Measurements from ENCODE around the gene WWOX. TPM values are rescaled to one million over a fixed set of nuclear protein-coding genes. Genes with fewer than 3 reads are reported as not detected.

WWOX gene
- polyA plus RNA-seq, 1 donor (not counting 4 experiments of a cell fraction or from before 2014, with no cell fraction given) = 5.1 TPM

DNA sequence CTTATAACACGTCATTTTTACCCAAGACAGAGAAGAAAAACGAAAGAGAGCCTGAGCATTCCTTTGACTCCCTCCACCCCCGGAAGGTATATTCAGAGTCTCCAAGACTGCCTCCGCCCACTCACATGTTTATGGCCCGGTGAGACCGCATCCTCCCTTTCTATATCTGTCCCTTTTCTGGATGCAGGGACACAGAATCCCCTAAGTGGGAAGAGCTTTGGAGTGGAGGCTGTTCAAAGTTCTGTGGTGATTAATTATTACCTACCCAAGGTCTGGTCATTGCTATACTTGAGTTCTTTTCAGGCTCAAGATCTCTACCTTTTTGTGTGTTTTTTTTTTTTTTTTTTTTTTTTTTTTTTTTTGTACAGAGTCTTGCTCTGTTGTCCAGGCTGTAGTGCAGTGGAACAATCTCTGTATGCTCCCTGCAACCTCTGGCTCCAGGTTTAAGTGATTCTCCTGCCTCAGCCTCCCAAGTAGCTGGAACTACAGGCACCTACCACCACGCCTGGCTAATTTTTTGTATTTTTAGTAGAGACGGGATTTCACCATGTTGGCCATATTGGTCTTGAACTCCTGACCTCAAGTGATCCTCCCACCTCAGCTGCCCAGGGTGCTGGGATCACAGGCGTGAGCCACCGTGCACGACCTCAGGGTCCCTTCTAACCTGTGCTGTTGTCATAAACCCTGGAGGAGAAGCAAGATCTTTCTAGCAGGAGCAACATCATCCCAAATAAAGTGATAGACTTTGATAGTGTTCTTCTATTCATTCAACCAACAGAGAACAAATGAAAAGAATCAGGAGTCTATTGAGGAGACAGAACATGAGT, 407.1 kb downstream of the WWOX start:
- no peaks in the 10 kb centered on the region for H3K9me1 ChIP-seq (ENCODE audit: control insufficient read depth, extremely low read depth, insufficient read depth, low read length)
- H3K36me3 ChIP-seq (ENCODE audit: control insufficient read depth in 2 of 2, extremely low read depth in 1 of 2, insufficient read depth in 2 of 2, low read length in 2 of 2) = no peaks in the 10 kb centered on the region
- dilution Hi-C loops (cut with MboI; ENCODE audit: extremely low pct_ligation_motif_present, low sequenced_read_pairs) = no loop called here
- TF ChIP-seq, protein P1, sequence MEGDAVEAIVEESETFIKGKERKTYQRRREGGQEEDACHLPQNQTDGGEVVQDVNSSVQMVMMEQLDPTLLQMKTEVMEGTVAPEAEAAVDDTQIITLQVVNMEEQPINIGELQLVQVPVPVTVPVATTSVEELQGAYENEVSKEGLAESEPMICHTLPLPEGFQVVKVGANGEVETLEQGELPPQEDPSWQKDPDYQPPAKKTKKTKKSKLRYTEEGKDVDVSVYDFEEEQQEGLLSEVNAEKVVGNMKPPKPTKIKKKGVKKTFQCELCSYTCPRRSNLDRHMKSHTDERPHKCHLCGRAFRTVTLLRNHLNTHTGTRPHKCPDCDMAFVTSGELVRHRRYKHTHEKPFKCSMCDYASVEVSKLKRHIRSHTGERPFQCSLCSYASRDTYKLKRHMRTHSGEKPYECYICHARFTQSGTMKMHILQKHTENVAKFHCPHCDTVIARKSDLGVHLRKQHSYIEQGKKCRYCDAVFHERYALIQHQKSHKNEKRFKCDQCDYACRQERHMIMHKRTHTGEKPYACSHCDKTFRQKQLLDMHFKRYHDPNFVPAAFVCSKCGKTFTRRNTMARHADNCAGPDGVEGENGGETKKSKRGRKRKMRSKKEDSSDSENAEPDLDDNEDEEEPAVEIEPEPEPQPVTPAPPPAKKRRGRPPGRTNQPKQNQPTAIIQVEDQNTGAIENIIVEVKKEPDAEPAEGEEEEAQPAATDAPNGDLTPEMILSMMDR (optimal IDR thresholded peaks at IDR 0.05 in 1 of 3, IDR thresholded peaks at IDR 0.05 in 1 of 3, conservative IDR thresholded peaks at IDR 0.05 in 1 of 3; ENCODE audit: extremely low read depth in 1 of 3, insufficient read depth in 2 of 3, low read length in 3 of 3) = no peak
- no peak for TF ChIP-seq EZH2 (IDR thresholded peaks at IDR 0.05; ENCODE audit: low read length)
- H3K9me3 ChIP-seq (ENCODE audit: control insufficient read depth, low read depth, low read length) = no peaks in the 10 kb centered on the region
- FAIRE-seq = no peak
- no peak overlapping the region for H3K9ac ChIP-seq (ENCODE audit: control insufficient read depth, extremely low read depth, insufficient read depth, low read length)
- DNase-seq (ENCODE audit: low read depth, low spot score) = no peak
- H3K4me3 ChIP-seq (ENCODE audit: control insufficient read depth in 2 of 3, extremely low read depth in 1 of 3, insufficient read depth in 2 of 3, low read depth in 1 of 3, low read length in 3 of 3) = no peak overlapping the region
- H3K79me2 ChIP-seq (ENCODE audit: control insufficient read depth, insufficient read depth, low read length) = no peaks in the 10 kb centered on the region
- H2AFZ ChIP-seq (ENCODE audit: control insufficient read depth, low read length) = no peak overlapping the region
- H3K27me3 ChIP-seq (ENCODE audit: control insufficient read depth, extremely low read depth, insufficient read depth, low read length) = no peaks in the 10 kb centered on the region
- no peak overlapping the region for H3K4me2 ChIP-seq (ENCODE audit: control insufficient read depth, extremely low read depth, insufficient read depth, low read depth, low read length)
- H3K27ac ChIP-seq (ENCODE audit: control insufficient read depth, insufficient read depth, low read length) = no peak overlapping the region
- peaks cover 6% of the 10 kb centered on the region for H3K4me1 ChIP-seq (ENCODE audit: control insufficient read depth, extremely low read depth, insufficient read depth, low read length)
- no peaks in the 10 kb centered on the region for H4K20me1 ChIP-seq (ENCODE audit: control insufficient read depth, extremely low read depth, insufficient read depth, low read length)

DNA sequence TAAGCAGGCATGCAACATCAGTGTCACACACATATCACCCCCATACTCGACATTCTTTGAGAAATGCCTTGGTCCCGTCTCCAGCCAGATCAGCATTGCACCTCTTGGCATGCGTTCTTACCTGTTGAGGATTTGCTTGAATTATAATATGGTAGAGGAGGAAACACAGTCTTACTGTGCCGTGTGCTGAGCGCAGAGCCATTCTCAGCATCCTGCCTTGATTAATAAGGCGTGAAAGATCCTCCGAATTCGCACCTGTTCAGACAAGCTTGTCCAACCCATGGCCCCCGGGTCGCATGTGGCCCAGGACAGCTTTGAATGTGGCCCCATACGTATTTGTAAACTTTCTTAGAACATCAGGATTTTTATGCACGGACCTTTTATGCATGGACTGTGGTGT, 408.1 kb downstream of the WWOX start:
- Histone ChIP-seq H2AFZ (ENCODE audit: control insufficient read depth, low read length) (no peak overlapping the region), H4K20me1 (ENCODE audit: control insufficient read depth, extremely low read depth, insufficient read depth, low read length) (no peaks in the 10 kb centered on the region), H3K4me3 (ENCODE audit: control insufficient read depth in 2 of 3, extremely low read depth in 1 of 3, insufficient read depth in 2 of 3, low read depth in 1 of 3, low read length in 3 of 3) (no peak overlapping the region), H3K9ac (ENCODE audit: control insufficient read depth, extremely low read depth, insufficient read depth, low read length) (no peak overlapping the region), H3K4me1 (ENCODE audit: control insufficient read depth, extremely low read depth, insufficient read depth, low read length) (peaks cover 6% of the 10 kb centered on the region), H3K9me3 (ENCODE audit: control insufficient read depth, low read depth, low read length) (no peaks in the 10 kb centered on the region), H3K27ac (ENCODE audit: control insufficient read depth, insufficient read depth, low read length) (no peak overlapping the region), H3K9me1 (ENCODE audit: control insufficient read depth, extremely low read depth, insufficient read depth, low read length) (no peaks in the 10 kb centered on the region), H3K36me3 (ENCODE audit: control insufficient read depth in 2 of 2, extremely low read depth in 1 of 2, insufficient read depth in 2 of 2, low read length in 2 of 2) (no peaks in the 10 kb centered on the region), H3K4me2 (ENCODE audit: control insufficient read depth, extremely low read depth, insufficient read depth, low read depth, low read length) (no peak overlapping the region), H3K27me3 (ENCODE audit: control insufficient read depth, extremely low read depth, insufficient read depth, low read length) (no peaks in the 10 kb centered on the region), H3K79me2 (ENCODE audit: control insufficient read depth, insufficient read depth, low read length) (no peaks in the 10 kb centered on the region)
- TF ChIP-seq, protein P1 (optimal IDR thresholded peaks at IDR 0.05 in 1 of 3, IDR thresholded peaks at IDR 0.05 in 1 of 3, conservative IDR thresholded peaks at IDR 0.05 in 1 of 3; ENCODE audit: extremely low read depth in 1 of 3, insufficient read depth in 2 of 3, low read length in 3 of 3) = no peak
- no peak for TF ChIP-seq EZH2 (IDR thresholded peaks at IDR 0.05; ENCODE audit: low read length)
- dilution Hi-C loops (cut with MboI; ENCODE audit: extremely low pct_ligation_motif_present, low sequenced_read_pairs) = no loop called here
- no peak for DNase-seq (ENCODE audit: low read depth, low spot score)
- FAIRE-seq = peak; percentile 17

Data from keratinocyte (primary cell).